KBM-7 (cell line): ENCODE measurements around the gene CEP72.
"Not testable (repeated sequence)": the region's sequence is repeated elsewhere in the genome, so short reads cannot be mapped to it uniquely, and the experiment has no call there.

Experiments
- DNase-seq: peaks from one replicate; pipeline ENCODE4 v3.0.0-alpha.2; 2015
- in situ Hi-C: fragments of 300-500 bp; cut with MboI; formaldehyde crosslinking; loops from 2 replicates; pipeline ENCODE4 v1.14.3; 2020; ENCODE audit warnings: low sequenced_read_pairs, low pct_unique_long_range_greater_than_20kb, mixed read lengths

Gene CEP72

DNA sequence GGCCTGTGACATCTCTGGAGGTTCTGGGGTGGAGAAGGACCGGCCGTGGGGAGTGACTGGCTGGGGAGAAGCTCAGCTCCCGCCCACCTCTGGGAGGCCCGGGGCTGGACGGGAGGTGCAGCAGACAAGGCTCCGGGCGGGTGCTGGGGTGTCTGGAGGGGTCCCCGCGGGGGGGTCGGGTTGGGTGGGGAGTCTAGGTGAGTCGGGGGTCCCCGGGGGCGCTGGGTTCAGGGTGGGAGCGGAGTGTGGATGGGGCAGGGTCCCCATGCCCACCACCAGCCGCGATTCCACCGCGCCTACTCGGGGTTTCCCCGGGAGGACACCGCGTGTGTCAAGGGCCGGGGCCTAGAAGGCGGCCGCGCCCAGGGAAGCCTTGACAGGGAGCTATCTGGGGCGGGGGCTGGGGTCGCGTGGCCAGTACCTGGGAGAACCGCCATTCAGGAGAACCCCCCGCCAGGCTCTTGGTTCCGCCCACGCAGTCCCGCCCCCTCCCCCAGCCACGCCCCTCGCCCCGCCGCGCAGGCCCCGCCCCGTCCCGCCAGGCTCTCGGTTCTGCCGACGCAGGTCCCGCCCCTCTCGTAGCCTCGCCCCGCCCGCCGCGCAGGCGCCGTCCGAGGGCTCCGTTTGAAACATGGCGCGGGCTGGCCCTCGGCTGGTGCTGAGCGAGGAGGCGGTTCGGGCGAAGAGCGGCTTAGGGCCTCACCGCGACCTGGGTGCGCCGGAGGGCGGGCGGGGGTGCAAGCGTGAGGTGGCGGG, at the start of gene CEP72:
Gene CEP72 (plus strand): TSS at position 610 of the 756 bp plus-strand sequence. CDS start 22 bp downstream, at position 632.
- in situ Hi-C loops, result no loop called here
- peak; percentile 69 for DNase-seq

GRCh38 chr5:565782-566440, 46.2 kb upstream of the CEP72 start:
- in situ Hi-C loops, result no loop called here
- no peak for DNase-seq

GRCh38 chr5:566636-567309, 45.4 kb upstream of the CEP72 start:
- DNase-seq, result no peak
- in situ Hi-C loops, result no loop called here

- DNase-seq, result no peak
- in situ Hi-C loops, result no loop called here
These were observed 44.5 kb upstream of the CEP72 start for GRCh38 chr5:567664-568060.

DNA sequence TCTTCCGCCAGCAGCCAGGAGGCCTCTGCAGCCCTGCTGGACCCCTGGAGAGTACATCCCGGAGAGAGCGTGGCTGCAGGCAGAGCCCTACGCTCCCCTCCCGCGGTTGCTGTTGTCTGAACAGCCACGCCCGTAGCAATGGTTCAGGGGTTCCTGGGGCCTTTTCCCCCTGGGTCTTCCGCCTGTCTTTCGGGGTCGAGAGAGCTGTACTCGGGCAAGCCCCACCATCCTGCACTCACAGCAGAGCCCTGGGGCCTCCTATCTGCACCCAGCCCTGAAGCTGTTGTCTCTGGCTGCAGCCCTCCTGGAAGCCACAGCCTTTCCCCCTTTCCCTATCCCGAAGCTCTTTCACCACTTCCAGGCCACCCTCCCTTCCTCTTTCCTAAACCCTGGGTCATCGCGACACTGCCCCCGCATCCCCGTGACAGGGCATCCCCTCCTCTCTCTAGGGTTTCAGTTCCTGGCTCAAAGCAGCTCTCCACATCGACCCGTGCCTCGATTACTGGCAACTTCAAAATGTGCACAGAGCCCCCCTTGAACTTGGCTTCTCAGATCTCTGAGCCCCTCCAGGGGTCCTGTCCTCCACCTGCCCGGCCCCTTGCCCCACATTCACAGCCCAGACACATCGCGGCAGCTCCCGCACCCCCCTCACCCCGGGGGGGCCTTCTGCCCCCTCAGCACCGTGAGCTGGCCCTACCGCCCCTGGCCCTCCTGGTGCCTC, 43.9 kb upstream of the CEP72 start:
- in situ Hi-C loops, result no loop called here
- DNase-seq, result no peak

GRCh38 chr5:568809-569208, 43.3 kb upstream of the CEP72 start:
- in situ Hi-C loops, result no loop called here
- DNase-seq, result no peak

DNA sequence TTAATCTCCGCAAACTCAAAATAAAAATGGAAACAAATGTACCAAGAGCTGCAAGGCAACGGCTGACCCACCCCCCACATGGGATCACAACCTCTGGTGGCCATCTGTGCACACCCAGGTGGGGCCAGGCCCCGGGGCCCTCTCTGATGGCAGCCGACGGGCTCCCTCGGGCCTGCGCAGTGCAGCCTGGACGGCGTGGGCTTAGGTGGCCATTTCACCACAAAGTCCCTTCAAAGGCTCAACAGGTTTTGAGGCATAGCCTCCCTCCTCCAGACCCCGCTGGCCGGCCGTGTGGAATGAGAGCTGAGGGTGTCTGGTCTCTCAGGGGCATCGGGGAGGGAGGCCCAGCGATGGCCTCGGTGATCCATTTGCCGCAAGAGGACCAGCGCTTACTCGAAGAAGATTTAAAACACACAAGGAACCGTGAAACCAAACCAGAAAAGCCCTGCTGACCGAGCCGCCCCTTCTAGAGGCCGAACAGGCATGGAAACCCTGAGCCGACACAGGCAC, 42.7 kb upstream of the CEP72 start:
- in situ Hi-C loops, result no loop called here
- no peak for DNase-seq

DNA sequence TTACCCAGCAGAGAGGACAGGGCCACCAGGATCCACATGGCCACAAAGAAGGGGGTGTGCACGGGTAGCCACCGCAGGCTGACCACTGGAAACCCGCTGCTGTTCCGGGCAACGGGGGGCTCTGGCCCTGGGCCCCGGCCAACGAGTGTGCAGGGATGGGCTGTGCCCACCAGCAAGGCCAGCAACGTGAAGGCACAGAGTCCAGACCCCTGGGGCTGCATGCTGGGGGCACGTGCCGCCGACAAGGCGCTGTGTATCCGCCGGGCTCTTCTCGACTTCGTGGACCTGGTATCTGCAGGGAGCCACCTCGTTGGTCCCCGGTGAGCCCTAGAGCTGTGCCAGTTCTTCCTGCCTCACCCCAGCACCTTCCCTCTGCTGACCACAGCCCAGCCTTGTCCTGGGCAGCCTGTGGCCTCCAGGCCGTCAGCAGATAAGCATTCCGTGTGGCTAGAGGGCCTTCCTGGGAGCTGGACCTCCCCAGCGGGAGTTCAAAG, 42.2 kb upstream of the CEP72 start:
- DNase-seq, result no peak
- in situ Hi-C loops, result no loop called here

DNA sequence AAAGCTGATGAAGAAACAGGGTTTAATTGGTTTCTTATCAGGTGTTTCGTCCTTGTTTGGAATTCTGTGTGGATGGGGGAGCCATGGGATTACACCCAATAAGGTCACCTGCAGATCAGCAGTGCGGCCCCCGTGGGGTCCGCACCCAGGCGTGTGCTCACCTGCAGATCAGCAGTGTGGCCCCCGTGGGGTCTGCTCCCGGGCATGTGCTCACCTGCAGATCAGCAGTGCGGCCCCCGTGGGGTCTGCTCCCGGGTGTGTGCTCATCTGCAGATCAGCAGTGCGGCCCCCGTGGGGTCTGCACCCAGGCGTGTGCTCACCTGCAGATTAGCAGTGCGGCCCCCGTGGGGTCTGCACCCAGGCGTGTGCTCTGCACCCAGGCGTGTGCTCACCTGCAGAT, 41.7 kb upstream of the CEP72 start:
- in situ Hi-C loops, result no loop called here
- no peak for DNase-seq

- no peak for DNase-seq
- in situ Hi-C loops, result no loop called here
These were observed 41.3 kb upstream of the CEP72 start for GRCh38 chr5:570886-571285.

DNA sequence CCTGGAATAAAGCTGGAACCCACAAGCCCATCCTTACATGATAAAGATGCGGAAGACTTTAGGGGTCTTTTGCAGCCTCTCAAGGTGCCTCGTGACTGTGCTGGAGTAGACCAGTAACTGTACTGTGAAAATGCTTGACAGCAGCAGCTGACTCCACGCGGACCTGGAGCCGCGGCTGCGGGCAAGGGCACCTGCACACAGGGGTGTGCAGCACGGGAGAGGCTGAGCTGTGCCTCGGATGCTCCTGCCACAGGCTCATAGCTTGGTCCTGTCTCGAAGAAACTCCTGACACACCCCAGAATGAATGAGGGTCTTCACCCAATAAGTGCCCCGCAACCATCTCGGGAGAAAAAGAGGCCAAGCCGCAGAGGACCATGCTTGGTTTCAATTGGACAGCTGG, 40.3 kb upstream of the CEP72 start:
- DNase-seq, result no peak
- in situ Hi-C loops, result no loop called here

DNA sequence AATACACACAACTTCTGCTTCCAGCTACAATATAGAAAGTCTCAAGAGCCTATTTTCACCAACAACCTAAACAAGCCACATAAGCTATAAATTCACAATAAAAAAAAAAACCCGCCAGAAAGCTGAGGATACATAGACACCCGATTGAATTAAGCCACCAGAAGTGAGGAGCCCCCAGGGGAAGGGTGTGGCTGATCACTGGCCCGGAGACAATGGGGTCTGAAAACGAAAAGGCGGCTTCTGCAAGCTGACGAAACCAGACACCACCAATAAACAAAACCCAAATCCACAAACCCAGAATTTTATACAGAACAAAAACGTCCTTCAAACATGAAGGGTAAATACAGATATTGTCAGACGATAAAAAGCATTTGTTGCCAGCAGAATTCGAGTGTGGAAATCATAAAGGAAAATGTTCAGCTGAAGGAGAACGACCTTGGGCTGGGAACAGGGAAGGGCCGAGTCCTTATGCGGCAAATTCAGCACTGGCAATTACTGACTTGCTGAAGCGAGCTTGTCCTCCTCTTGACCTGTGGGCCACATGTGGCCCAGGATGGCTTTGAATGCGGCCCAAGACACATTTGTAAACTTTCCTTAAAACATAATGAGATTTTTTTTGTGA, 39.6 kb upstream of the CEP72 start:
- no peak for DNase-seq
- in situ Hi-C loops, result no loop called here

DNA sequence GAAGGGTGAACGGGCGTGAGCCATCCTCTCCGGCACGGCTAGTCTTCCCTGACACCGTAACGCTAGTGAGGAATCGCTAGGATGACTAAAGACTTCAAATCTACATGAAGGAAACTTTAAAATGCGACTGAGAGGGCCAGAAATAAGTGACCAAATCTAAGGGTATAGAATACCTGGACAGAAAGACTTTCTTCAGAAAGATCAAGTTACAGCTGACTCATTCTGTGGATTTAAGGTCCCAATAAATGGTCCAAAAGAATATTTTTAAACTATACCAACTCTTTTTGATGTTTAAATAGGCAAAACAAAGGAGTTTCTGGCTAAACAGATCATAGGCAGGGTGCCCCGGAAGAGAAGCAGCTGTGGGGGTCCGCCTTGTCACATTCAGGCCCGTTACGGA, 38.9 kb upstream of the CEP72 start:
- no peak for DNase-seq
- in situ Hi-C loops, result no loop called here

- DNase-seq, result no peak
- in situ Hi-C loops, result no loop called here
These were observed 38.2 kb upstream of the CEP72 start for GRCh38 chr5:573976-574375.

GRCh38 chr5:574906-575305, 37.2 kb upstream of the CEP72 start:
- DNase-seq, result no peak
- in situ Hi-C loops, result no loop called here

DNA sequence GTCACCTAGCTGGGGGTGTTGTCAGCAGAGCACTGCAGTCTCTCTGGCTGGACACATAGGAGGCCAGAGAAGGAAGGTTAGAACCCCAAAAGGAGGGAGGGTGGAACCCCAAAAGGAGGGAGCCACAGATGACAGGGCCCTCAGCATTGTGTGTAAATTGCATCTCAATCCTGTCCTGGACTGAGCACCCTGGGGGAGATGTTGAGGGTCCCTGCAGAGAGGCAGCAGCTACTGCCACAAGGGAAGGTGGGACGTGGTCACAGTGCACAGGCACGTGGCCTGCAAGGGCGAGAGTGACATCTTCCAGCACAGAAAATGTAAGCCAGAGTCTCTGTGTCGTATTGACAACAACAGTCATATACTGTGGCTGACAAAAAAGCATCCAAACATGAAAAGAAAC, 36.5 kb upstream of the CEP72 start:
- in situ Hi-C loops, result no loop called here
- DNase-seq, result no peak

DNA sequence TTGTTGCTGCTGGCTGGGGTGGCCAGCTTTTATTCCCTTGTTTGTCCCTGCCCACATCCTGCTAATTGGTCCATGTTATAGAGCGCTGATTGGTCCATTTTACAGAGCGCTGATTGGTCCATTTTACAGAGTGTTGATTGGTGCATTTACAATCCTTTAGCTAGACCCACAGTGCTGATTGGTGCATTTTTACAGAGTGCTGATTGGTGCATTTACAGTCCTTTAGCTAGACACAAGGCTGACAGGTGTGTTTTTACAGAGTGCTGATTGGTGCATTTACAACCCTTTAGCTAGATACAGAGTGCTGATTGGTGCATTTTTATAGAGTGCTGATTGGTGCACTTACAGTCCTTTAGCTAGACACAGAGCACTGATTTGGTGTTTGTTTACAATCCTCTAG, 34.9 kb upstream of the CEP72 start:
- in situ Hi-C loops, result not testable (repeated sequence)

DNA sequence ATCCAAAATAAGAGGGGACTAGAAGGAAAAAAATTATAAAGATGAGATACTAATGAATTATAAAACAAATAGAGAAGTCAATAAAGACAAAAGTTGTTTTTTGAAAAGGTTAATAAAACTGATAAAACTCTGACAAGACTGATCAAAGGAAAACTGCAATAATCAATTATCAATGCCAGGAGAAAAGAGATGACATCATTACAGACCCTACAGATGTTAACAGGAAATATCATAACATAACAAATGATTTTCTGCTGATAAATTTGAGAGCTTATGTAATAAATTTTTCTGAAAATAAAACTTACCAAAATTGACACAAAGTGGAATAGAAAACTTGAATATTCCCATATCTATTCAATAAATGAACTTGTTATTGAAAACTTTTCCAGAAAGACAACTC, 34.3 kb upstream of the CEP72 start:
- DNase-seq, result no peak
- in situ Hi-C loops, result no loop called here

More for the DNA sequence above, 34.9 kb upstream of the CEP72 start:
- not testable (repeated sequence) for DNase-seq

GRCh38 chr5:579211-579610, 32.9 kb upstream of the CEP72 start:
- no peak for DNase-seq
- in situ Hi-C loops, result no loop called here
